NCI-H1092 treated with DMSO at 0.1 percent for 48 hours (cell line): ENCODE measurements around the gene KIAA1143.

Experiments
- DNase-seq: peaks from one replicate; lab custom pipeline; 2025; lab: John Stamatoyannopoulos, UW

KIAA1143 gene

DNA sequence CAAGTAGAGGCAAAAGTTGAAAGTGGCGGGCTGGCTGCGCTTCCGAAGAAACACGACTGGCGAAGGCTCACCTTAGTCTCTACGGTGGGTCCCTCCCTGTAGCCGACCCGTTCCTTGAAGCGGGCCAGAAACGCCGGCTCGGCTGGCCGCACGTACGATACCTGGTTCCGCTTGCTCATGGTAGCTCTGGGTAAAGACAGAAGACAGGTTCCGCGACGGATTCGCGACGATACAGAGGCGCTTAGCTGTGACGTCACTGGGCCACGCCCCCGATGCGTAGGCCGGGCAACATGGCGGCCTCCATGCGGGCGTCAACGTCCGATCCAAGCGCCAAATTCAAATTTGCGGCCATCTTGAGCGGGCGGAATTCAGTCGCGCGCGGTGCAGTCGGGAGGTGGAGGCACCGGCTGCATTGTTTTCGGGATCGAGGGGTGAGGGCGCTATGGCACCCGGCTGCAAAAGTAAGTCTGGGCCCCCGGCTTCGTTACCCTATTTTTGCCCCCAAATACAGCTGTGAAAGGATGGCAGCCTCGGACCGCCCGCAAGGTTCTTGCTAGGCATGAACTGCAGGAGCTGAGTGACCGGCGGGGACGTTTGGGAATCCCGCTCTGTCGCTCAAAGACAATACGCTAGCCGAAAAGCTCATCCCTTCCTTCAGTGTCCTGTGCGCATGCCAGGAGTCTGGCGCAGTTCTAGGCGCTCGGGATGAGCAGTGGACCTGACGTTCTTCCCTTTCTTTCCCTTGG lies at the start of gene KIAA1143, which contains the start of gene KIF15:
TSS of gene KIAA1143 (minus strand) at position 196 of the 746 bp plus-strand sequence. CDS start at position 179, 17 bp downstream.
TSS of gene KIF15 (plus strand) at position 371 of the 746 bp plus-strand sequence. CDS start at position 443, 72 bp downstream.
- DNase-seq, result peak; percentile 85

DNA sequence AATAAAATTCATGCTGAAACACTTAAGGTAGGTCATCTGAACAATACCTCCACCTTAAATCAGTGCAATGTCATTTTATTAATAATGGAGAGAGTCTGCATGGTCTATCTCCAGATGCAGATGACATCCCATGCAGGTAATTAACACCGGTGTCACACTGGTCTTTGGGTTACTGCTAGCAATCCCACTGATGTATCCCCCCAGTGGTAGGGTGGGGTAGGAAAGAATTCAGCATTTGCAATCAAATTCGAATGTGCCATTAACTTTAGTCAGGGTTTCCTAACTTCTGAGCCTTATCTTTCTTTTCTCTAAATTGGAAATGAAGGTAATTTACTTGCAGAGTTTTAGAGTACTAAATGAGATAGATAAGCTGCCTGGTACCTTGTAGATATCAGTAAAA lies 44.5 kb upstream of the KIAA1143 start:
- DNase-seq, result no peak

DNA sequence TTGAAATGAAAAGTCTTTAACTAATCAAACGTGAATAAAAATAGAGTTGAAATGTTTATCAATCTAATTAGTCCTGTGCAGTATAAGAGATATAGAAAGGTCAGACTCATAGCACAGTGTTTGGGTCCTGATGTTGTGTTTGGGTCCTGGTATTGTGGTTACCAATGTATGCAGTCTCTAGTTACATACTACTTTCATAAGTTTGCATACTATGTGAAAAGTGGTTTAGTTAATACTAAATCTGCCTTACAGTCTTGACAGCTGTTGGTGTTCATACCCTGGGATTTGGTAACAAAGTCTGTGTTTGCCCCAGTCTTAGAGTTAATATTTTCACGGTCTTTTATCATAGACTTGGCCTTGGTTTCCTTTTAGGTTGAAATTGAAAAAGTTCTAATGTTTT lies 41.9 kb upstream of the KIAA1143 start:
- no peak for DNase-seq

DNA sequence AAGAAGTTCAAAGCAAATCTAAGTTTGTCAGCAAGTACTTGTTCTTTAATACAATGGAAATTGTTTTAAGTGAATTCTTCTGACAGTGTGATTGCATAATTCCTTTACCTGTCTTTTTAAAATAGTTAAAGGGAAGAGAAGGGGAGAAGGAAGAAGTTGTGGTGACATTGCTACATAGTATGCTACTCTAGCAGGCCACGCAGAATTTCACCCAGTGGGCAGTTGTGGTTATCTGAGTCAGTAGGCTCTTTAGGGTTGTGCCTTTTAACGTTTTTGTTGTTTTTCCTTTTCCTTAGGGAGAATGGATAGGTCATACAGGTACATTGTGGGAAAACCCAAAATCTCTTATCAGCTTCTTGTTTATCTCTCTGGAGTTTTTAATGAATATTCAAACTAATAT lies 40.6 kb upstream of the KIAA1143 start:
- DNase-seq, result no peak

DNA sequence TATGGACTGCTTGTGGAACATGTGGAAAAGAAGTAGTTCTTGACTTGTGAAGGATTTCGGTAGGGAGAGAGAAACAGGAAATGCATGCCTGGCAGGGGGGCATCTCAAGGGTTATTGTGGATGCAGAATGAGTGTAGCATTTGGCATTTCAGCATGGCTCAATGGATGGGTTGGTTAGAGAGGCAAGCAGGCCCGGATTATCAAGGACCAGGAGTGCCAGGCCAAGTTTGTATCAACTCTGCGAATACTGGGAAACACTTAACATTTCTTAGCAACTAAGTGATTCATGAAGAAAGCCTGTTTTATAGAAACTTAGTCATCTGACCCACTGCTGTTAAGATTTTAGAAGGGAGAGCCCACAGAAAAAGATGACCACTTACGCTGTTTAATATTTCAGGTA lies 33.8 kb upstream of the KIAA1143 start:
- DNase-seq, result no peak

DNA sequence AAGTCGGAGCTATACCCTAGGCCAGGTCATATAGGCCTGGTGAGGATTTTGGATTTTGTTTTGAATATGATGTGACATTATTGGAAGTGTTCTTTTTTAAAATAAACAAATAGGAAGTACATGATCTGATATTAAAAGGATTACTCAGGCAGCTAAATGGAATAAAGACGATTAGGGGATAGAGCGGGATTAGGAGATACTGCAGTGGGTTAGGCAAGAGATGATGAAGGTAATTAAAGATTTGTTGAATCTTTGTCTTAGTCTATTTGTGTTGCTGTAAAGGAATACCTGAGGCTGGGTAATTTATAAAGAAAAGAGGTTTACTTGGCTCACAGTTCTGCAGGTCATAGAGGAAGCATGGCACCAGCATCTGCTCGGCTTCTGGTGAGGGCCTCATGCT lies 21.5 kb upstream of the KIAA1143 start:
- DNase-seq, result no peak

DNA sequence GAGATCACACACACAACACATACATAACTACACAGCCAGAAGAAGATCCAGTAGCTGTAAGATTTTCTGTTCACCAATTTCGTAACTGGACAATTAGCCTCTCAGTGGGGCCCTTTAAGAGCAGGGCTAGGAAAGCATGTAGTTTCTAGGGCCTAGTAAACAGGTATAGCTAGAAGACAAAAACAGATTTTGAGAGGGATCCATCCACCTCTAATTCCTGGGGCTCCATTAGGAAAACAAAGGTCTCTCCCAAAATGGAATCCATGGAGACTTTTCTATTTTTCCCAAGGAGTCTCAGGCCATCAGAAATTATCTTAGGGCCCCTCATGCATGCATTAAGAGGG lies 10.7 kb upstream of the KIAA1143 start:
- no peak for DNase-seq

DNA sequence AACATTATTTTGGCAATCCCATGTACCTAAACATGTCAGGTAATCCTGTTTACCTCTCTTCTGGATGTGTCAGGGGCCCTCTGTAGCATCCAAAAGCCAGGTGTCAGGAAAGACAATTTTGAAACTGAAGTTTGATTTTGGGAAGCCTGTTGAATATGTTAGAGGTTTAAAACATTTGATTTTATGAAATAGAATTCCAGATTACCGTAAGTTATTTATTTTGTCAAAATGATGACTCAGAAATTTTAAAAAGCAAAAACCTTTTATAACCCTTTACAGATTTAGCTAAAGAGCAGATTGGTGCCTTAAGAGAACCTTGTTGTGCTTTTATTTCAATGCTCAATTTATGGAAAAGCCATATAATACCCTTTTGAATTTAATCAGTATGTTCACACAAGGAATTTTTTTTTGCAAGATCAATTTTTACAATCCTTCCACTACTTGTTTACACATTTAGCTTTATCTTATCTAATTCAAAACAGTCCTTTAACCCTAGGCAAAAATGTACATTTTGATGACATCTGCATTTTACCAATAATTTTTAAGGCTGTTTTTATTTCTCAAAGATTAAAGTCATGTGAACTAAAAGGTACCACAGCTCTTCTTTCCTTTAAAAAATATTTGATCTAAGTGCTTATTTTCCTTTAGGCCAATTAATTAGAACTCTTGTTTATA lies 10.1 kb upstream of the KIAA1143 start:
- DNase-seq, result no peak

DNA sequence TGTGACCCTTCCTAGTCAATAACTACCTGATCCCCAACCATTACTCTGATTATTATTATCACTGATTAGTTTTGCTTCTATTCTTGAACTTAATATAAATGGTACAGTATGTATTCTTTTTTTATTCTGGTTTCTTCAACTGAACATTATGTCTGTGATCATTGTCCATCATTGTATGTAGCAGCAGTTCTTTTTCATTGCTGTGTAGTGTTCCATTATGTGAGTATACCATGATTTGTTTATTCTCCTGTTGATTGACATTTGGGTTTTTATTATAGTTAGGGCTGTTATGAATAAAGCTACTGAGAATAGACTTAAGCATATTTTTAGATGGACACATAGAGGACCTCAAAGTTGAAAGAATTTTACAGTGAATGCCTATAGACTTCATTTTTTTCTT lies 2.8 kb upstream of the KIAA1143 start:
- no peak for DNase-seq

DNA sequence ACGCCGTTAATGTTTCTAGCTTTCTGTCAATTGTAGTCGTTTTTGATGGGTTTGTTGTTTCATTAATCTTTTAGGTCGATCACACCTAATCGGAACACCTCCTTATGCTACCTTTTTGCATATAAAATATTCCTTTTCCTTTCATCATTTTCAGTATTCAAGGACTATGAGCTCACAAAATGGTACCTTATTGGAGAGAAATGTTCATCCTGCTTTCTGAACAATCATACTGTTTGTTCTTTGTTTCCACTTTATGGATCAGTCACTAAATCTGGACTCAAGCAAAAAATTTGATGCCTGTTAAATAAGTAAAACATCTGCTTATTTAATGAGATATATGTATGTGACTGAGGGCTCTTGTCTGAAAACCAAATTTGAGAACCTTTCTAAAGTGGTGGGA lies 1.3 kb upstream of the KIAA1143 start:
- no peak for DNase-seq

DNA sequence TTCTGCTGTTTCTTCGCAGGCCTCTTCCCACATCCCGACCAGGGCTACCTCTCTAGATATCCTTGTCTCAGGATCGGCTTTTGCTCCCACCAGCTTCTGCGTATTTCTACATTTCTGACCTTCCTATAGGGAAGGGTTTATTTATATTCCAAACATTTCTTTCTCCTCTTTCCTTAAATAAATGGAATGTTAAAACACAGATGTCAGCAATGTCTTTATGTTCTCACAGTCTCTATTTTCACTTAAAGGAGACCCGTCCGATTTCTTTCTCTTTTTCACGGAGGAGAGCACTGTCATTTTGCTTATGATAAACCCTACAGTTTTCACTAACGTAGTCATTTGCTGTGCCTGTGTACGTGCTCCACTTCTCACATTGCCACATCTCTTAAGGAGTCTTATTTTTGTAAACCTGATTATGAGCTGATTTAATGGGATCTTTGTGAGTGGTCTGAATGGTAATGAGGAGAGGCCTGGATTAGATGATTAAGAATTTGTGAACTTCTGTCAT lies 805 bp upstream of the KIAA1143 start:
- DNase-seq, result peak; percentile 38

DNA sequence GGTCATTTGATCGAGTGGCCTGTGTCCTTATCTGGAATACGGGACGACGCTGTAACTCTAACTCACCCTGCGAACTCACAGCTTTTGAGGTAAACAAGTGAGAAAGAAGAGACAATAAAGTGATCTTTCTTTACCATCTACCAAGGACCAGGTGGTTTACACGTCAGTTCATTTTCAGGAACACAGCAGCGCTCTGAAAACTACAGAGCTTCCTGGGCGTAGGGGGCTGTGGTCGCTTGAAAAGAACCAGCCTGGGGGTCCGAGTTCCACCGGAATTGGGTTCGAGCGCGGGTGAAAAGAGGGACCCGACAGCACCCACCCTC lies 357 bp downstream of the KIAA1143 start:
- DNase-seq, result no peak

DNA sequence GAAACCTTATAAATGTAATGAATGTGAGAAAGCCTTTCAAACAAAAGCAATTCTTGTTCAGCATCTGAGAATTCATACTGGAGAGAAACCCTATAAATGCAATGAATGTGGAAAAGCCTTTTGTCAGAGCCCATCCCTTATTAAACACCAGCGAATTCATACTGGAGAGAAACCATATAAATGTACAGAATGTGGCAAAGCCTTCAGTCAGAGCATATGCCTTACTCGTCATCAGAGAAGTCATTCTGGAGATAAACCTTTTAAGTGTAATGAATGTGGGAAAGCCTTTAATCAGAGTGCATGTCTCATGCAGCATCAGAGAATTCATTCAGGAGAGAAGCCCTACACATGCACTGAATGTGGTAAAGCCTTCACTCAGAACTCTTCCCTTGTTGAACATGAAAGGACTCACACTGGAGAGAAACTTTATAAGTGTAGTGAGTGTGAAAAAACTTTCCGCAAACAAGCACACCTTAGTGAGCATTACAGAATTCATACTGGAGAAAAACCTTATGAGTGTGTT lies 26.7 kb downstream of the KIAA1143 start:
- no peak for DNase-seq

DNA sequence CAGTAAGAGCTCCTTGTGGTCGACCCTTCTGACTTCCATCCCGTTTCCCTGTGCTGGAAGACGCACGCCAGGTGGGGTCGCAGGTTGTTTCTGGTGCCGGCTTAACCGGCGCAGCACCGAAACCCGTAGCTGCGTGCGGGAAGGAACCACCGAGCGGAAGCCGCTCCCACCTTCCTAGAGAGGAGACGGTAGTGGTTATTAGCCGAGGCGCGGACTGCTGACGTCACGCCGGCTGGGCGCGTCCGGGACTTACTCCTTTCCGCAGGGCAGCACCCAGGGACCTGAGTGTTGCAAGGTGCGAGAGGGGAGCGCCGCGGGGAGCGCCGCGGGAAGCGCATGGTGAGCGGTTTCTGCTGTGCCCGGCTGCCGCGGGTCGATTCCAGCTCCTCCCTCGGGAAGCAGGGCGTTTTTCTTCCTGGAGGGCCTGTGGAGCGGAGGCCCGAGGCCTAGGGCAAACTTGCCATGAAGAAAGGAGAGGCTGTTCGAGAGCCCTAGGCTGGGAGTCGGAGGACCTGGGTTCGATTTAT lies 32.0 kb downstream of the KIAA1143 start, which contains the start of gene ZNF501:
TSS of gene ZNF501 (plus strand) at position 252 of the 527 bp plus-strand sequence. CDS start 4,787 bp downstream, outside the sequence.
- peak; percentile 77 for DNase-seq

DNA sequence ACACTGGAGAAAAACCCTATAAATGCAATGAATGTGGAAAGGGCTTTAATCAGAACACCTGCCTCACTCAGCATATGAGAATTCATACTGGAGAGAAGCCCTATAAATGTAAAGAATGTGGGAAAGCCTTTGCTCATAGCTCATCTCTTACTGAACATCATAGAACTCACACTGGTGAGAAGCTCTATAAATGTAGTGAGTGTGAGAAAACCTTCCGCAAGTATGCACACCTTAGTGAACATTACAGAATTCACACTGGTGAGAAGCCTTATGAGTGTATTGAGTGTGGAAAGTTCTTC lies 39.4 kb downstream of the KIAA1143 start:
- no peak for DNase-seq

DNA sequence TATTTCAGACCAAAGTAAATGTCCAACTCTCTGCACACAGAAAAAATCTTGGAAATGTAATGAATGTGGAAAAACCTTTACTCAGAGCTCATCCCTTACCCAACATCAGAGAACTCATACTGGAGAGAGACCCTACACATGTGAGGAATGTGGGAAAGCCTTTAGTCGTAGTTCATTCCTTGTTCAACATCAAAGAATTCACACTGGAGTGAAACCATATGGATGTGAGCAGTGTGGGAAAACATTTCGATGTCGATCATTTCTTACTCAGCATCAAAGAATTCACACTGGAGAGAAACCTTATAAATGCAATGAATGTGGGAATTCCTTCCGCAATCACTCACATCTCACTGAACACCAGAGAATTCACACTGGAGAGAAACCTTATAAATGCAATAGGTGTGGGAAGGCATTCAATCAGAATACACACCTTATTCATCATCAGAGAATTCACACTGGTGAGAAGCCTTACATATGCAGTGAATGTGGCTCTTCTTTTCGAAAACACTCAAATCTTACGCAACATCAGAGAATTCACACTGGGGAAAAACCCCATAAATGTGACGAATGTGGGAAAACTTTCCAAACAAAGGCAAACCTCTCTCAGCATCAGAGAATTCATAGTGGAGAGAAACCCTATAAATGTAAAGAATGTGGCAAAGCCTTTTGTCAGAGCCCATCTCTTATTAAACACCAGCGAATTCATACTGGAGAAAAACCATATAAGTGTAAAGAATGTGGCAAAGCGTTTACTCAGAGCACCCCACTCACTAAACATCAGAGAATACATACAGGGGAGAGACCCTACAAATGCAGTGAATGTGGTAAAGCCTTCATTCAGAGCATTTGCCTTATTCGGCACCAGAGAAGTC lies 40.0 kb downstream of the KIAA1143 start:
- no peak for DNase-seq

DNA sequence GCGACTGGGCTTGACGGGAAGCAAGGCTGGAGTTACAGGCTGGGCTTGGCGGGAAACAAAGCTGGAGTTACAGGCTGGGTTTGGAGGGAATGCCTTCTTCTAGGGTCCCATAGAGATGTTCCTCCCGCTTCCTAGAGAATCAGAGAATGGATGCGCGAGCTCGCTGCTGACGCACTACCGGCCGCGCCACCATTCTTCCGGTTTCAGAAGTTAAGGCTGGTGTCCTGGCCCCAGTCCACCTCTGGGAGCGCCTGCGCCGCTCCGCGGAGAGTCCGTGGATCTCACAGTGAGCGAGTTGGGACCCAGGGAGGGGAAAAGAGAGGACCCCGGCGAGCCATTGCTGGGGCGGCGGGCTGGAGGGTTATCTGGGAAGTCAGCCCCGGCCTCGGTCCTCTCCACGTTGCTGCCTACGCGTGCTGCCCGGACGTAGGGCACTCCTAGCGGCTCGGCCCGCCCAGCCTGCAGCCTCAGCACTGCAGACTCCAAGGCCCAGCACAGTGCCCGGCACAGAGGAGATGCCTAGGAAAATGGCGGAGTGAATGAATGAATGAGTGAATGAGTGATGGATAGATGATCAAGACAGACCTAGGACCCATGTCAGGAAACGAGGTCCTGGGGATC lies 48.9 kb downstream of the KIAA1143 start, which contains the start of gene ZNF502:
TSS of gene ZNF502 (plus strand) at position 206 of the 621 bp plus-strand sequence. CDS start 7,602 bp downstream, outside the sequence.
- DNase-seq, result peak; percentile 80
